ENCODE results near the gene RAMP2. TPM values are rescaled to one million over a fixed set of nuclear protein-coding genes. Genes with fewer than 3 reads are reported as not detected.

The RAMP2 gene
- total and polyA plus RNA-seq, 2 of the 13 experiments (the other 11 are each of a cell fraction or from before 2014, with no cell fraction given): 1.4 to 5.2 TPM

DNA sequence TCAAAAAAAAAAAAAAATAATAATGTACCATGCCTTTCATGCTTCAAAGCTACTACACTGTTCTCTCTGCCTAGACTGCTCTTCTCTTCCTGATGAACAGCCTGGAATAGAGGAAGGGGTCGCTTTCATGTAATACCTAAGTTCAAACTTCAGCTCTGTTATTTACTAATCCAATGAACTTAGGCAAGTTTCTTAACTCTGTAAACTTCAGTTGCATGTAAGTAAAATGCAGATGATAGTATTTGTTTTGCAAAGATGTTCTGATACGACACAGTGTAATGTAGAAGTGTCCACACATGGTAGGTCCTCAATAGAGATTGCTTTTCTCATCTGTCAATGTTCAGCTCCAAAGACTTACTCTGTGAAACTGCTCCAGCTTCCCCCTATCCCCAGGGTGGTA, 30.9 kb downstream of the RAMP2 start (continued):
- TF ChIP-seq, protein P1, sequence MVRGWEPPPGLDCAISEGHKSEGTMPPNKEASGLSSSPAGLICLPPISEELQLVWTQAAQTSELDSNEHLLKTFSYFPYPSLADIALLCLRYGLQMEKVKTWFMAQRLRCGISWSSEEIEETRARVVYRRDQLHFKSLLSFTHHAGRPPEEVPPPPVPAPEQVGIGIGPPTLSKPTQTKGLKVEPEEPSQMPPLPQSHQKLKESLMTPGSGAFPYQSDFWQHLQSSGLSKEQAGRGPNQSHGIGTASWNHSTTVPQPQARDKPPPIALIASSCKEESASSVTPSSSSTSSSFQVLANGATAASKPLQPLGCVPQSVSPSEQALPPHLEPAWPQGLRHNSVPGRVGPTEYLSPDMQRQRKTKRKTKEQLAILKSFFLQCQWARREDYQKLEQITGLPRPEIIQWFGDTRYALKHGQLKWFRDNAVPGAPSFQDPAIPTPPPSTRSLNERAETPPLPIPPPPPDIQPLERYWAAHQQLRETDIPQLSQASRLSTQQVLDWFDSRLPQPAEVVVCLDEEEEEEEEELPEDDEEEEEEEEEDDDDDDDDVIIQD (CRISPR knock-in tag; IDR thresholded peaks at IDR 0.05; ENCODE audit: low read depth): peak; percentile 18; the same call in 1 of the 2 replicates
- TF ChIP-seq IRF2 (CRISPR knock-in tag; IDR thresholded peaks at IDR 0.05): 0 out of 2 replicates have a peak, but pooled peaks have one; percentile 33
- TF ChIP-seq ELK4 (CRISPR knock-in tag; IDR thresholded peaks at IDR 0.05; ENCODE audit: borderline replicate concordance): no peak
- peak; percentile 85 for TF ChIP-seq FOXA3 (CRISPR knock-in tag; IDR thresholded peaks at IDR 0.05)
- TF ChIP-seq ZNF841 (CRISPR knock-in tag; IDR thresholded peaks at IDR 0.05; ENCODE audit: borderline replicate concordance): no peak
- TF ChIP-seq PHF8 (CRISPR knock-in tag; IDR thresholded peaks at IDR 0.05): no peak
- TF ChIP-seq, protein P2, sequence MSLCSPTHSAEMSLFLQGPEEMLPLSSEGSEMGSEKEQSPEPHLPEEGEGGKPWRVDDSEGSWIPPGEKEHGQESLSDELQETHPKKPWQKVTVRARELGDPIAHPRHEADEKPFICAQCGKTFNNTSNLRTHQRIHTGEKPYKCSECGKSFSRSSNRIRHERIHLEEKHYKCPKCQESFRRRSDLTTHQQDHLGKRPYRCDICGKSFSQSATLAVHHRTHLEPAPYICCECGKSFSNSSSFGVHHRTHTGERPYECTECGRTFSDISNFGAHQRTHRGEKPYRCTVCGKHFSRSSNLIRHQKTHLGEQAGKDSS (CRISPR knock-in tag; IDR thresholded peaks at IDR 0.05; ENCODE audit: borderline replicate concordance, low read depth): no peak
- no peak for TF ChIP-seq ZNF160 (CRISPR knock-in tag; IDR thresholded peaks at IDR 0.05)
- TF ChIP-seq NR2F6 (IDR thresholded peaks at IDR 0.05): peak; percentile 39; the same call in 1 of the 2 replicates
- TF ChIP-seq NR2F6 (CRISPR knock-in tag; IDR thresholded peaks at IDR 0.05): no peak
- TF ChIP-seq DMAP1 (CRISPR knock-in tag; IDR thresholded peaks at IDR 0.05): no peak
- no peak for TF ChIP-seq CHCHD3 (CRISPR knock-in tag; IDR thresholded peaks at IDR 0.05)
- no peak for TF ChIP-seq ZNF260 (CRISPR knock-in tag; IDR thresholded peaks at IDR 0.05; ENCODE audit: borderline replicate concordance, low read depth)
- TF ChIP-seq ZNF10 (CRISPR knock-in tag; IDR thresholded peaks at IDR 0.05; ENCODE audit: borderline replicate concordance, low read depth): no peak
- no peak for TF ChIP-seq PAX8 (CRISPR knock-in tag; IDR thresholded peaks at IDR 0.05; ENCODE audit: borderline replicate concordance)
- TF ChIP-seq ZNF572 (CRISPR knock-in tag; IDR thresholded peaks at IDR 0.05): no peak
- TF ChIP-seq SCMH1 (CRISPR knock-in tag; IDR thresholded peaks at IDR 0.05; ENCODE audit: borderline replicate concordance): no peak
- TF ChIP-seq ZNF510 (CRISPR knock-in tag; IDR thresholded peaks at IDR 0.05; ENCODE audit: low read depth): no peak
- no peak for TF ChIP-seq SOX13 (IDR thresholded peaks at IDR 0.05)
- no peak; a peak in 1 of 4 replicates for TF ChIP-seq SOX13 (CRISPR knock-in tag; conservative IDR thresholded peaks at IDR 0.05 in 1 of 2, IDR thresholded peaks at IDR 0.05 in 1 of 2)
- no peak for TF ChIP-seq ZNF558 (CRISPR knock-in tag; IDR thresholded peaks at IDR 0.05; ENCODE audit: borderline replicate concordance)
- TF ChIP-seq ZC3H4 (CRISPR knock-in tag; IDR thresholded peaks at IDR 0.05; ENCODE audit: borderline replicate concordance): no peak
- TF ChIP-seq SPEN (CRISPR knock-in tag; IDR thresholded peaks at IDR 0.05; ENCODE audit: low read depth): no peak
- no peak for TF ChIP-seq TSC22D2 (CRISPR knock-in tag; IDR thresholded peaks at IDR 0.05; ENCODE audit: borderline replicate concordance)
- TF ChIP-seq AHR (CRISPR knock-in tag; IDR thresholded peaks at IDR 0.05): no peak
- no peak for TF ChIP-seq IKZF1 (IDR thresholded peaks at IDR 0.05)
- TF ChIP-seq, protein P3, sequence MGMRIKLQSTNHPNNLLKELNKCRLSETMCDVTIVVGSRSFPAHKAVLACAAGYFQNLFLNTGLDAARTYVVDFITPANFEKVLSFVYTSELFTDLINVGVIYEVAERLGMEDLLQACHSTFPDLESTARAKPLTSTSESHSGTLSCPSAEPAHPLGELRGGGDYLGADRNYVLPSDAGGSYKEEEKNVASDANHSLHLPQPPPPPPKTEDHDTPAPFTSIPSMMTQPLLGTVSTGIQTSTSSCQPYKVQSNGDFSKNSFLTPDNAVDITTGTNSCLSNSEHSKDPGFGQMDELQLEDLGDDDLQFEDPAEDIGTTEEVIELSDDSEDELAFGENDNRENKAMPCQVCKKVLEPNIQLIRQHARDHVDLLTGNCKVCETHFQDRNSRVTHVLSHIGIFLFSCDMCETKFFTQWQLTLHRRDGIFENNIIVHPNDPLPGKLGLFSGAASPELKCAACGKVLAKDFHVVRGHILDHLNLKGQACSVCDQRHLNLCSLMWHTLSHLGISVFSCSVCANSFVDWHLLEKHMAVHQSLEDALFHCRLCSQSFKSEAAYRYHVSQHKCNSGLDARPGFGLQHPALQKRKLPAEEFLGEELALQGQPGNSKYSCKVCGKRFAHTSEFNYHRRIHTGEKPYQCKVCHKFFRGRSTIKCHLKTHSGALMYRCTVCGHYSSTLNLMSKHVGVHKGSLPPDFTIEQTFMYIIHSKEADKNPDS (CRISPR knock-in tag; IDR thresholded peaks at IDR 0.05): no peak
- TF ChIP-seq ZNF598 (CRISPR knock-in tag; IDR thresholded peaks at IDR 0.05; ENCODE audit: borderline replicate concordance): no peak
